Peyer's patch (tissue), 4 donors: Measurements from ENCODE around the gene MYRIP.

Experiments
- POLR2A ChIP-seq, 2 donors: fragments of 450-650 bp; IDR thresholded peaks; one replicate each; pipeline ENCODE4 v1.5.1; 2017; ENCODE audit warnings: antibody characterized with exemption in 2 of 2, mild to moderate bottlenecking in 2 of 2, moderate library complexity in 2 of 2
- TF ChIP-seq, protein P1 (sequence below), 6 experiments: fragments of 450-650 bp in 4 of 6; fragments of 200-600 bp in 2 of 6; sonication (generic) in 1 of 6; IDR thresholded peaks; one replicate each; pipeline ENCODE4 v1.5.1; 2017 to 2019; ENCODE audit warnings: antibody characterized with exemption in 6 of 6, mild to moderate bottlenecking in 3 of 6, moderate library complexity in 1 of 6

DNA sequence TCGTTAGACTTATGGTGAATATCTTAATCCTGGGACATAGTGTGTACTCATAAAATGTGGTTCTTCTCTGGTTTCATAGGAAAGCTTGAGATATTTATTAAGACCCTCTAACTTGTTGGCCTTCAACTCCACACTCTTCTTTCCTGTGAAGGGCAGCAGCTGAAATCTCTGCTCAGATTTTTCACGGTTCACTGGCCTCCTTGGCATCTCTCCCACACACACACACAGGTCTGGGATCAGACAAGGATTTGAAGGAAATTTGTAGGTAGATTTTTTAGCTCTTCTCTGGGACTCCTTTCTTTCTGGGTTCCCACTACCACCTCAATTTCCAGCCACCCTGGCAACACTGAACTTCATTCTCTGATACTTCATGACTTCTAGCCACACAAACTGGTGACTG lies 70.2 kb downstream of the MYRIP start:
- no peak for TF ChIP-seq POLR2A (IDR thresholded peaks at IDR 0.05)
- TF ChIP-seq, protein P1, sequence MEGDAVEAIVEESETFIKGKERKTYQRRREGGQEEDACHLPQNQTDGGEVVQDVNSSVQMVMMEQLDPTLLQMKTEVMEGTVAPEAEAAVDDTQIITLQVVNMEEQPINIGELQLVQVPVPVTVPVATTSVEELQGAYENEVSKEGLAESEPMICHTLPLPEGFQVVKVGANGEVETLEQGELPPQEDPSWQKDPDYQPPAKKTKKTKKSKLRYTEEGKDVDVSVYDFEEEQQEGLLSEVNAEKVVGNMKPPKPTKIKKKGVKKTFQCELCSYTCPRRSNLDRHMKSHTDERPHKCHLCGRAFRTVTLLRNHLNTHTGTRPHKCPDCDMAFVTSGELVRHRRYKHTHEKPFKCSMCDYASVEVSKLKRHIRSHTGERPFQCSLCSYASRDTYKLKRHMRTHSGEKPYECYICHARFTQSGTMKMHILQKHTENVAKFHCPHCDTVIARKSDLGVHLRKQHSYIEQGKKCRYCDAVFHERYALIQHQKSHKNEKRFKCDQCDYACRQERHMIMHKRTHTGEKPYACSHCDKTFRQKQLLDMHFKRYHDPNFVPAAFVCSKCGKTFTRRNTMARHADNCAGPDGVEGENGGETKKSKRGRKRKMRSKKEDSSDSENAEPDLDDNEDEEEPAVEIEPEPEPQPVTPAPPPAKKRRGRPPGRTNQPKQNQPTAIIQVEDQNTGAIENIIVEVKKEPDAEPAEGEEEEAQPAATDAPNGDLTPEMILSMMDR (IDR thresholded peaks at IDR 0.05) = no peak
